K562 (cell line): ENCODE measurements around the gene CREB3L1. TPM values are rescaled to one million over a fixed set of nuclear protein-coding genes. Genes with fewer than 3 reads are reported as not detected.

Experiments used
- BRCA1 ChIP-seq, 2 experiments: fragments of 450-650 bp in 1 of 2; sonication (generic) in 1 of 2; formaldehyde crosslinking in 1 of 2; IDR thresholded peaks; 2 replicates each; pipeline versions ENCODE4 v1.5.0 to v1.6.1; 2017 to 2020; ENCODE audit warnings: mild to moderate bottlenecking in 1 of 2, missing genetic modification reagents in 1 of 2
- BRD9 ChIP-seq: fragments of 450-650 bp; IDR thresholded peaks from 2 replicates; pipeline ENCODE4 v1.6.1; 2018; ENCODE audit warnings: low read depth; ENCODE audit not compliant: partially characterized antibody
- HBP1 ChIP-seq: fragments of 450-650 bp; formaldehyde crosslinking; IDR thresholded peaks from 2 replicates; pipeline ENCODE4 v1.4.0; 2022; ENCODE audit warnings: missing genetic modification characterization
- KLF1 ChIP-seq: fragments of 450-650 bp; IDR thresholded peaks from 2 replicates; pipeline ENCODE4 v1.6.1; 2016; ENCODE audit warnings: missing genetic modification characterization, missing compliant biosample characterization
- MAFK ChIP-seq: IDR thresholded peaks from 2 replicates; pipeline ENCODE4 v1.6.1; 2011; ENCODE audit warnings: low read length, improper control_type of control experiment
- MIER1 ChIP-seq: fragments of 450-650 bp; IDR thresholded peaks from 2 replicates; pipeline ENCODE4 v1.6.1; 2016; ENCODE audit warnings: antibody characterized with exemption, mild to moderate bottlenecking, low read depth
- POLR2A ChIP-seq: fragments of 450-650 bp; conservative IDR thresholded peaks from 2 replicates; pipeline ENCODE4 v1.6.1; 2016
- PRDM10 ChIP-seq: fragments of 450-650 bp; IDR thresholded peaks from 2 replicates; pipeline ENCODE4 v1.6.1; 2018; ENCODE audit not compliant: partially characterized antibody
- RFX7 ChIP-seq: fragments of 250-450 bp; sonication (Bioruptor Pico); IDR thresholded peaks from 2 replicates; pipeline ENCODE4 v1.5.1; 2021; ENCODE audit warnings: mild to moderate bottlenecking
- SAFB2 ChIP-seq: fragments of 200-400 bp; formaldehyde crosslinking; IDR thresholded peaks from 2 replicates; pipeline ENCODE4 v1.6.1; 2018; ENCODE audit warnings: borderline replicate concordance, low read length, low read depth, moderate library complexity; ENCODE audit not compliant: severe bottlenecking
- SPI1 ChIP-seq: IDR thresholded peaks from 2 replicates; pipeline ENCODE4 v1.6.1; 2011; ENCODE audit warnings: low read depth, low read length, control low read depth, borderline replicate concordance
- SREBF2 ChIP-seq: sonication (generic); formaldehyde crosslinking; IDR thresholded peaks from 2 replicates; pipeline ENCODE4 v1.4.0; 2020; ENCODE audit warnings: mild to moderate bottlenecking, missing genetic modification reagents
- TBP ChIP-seq: optimal IDR thresholded peaks from 2 replicates; pipeline ENCODE3; 2011; ENCODE audit warnings: low read depth, low read length, improper control_type of control experiment
- ZC3H11A ChIP-seq: IDR thresholded peaks from 2 replicates; pipeline ENCODE4 v1.6.1; 2012; ENCODE audit warnings: low read depth, low read length, improper control_type of control experiment
- ZEB2 ChIP-seq: fragments of 450-650 bp; IDR thresholded peaks from 2 replicates; pipeline ENCODE4 v1.6.1; 2016
- ZFPM2 ChIP-seq: fragments of 250-450 bp; sonication (Bioruptor Pico); IDR thresholded peaks from 2 replicates; pipeline ENCODE4 v1.5.1; 2022; ENCODE audit warnings: mild to moderate bottlenecking
- ZMIZ1 ChIP-seq, 2 experiments: fragments of 150-350 bp in 1 of 2; IDR thresholded peaks; 2 replicates each; pipeline ENCODE4 v1.6.1; 2012 to 2016; ENCODE audit warnings: low read depth in 2 of 2, low read length in 2 of 2, mild to moderate bottlenecking in 1 of 2, moderate library complexity in 1 of 2
- ZNF174 ChIP-seq: fragments of 250-450 bp; sonication (Bioruptor Pico); IDR thresholded peaks from 2 replicates; pipeline ENCODE4 v1.4.0; 2020; ENCODE audit warnings: mild to moderate bottlenecking
- ZNF232 ChIP-seq: sonication (generic); formaldehyde crosslinking; IDR thresholded peaks from 2 replicates; pipeline ENCODE4 v1.8.0; 2022; ENCODE audit warnings: mild to moderate bottlenecking, missing genetic modification reagents
- ZNF354B ChIP-seq: fragments of 250-450 bp; sonication (Bioruptor Pico); IDR thresholded peaks from 2 replicates; pipeline ENCODE4 v1.4.0; 2020
- polyA plus RNA-seq, 8 experiments: library from polyadenylated mRNA; depleted of rRNA in 4 of 8; stranded (reverse) in 5 of 8; unstranded in 3 of 8; fragments of >200 nt; fragmentation: Nextera tagmentation in 2 of 8; fragmentation: Illumina TruSeq in 1 of 8; extraction: Ambion mirVana in 2 of 8; extraction: Trizol in 1 of 8; gene quantifications; 2 replicates each; pipeline versions ENCODE4 v1.2.1 to v1.2.3, GENCODE V29; 2011 to 2014; ENCODE audit warnings: inconsistent platforms in 1 of 8, missing spikeins in 1 of 8
- total RNA-seq, 7 experiments: library from RNA; depleted of rRNA in 6 of 7; stranded (reverse); fragments of >200 nt in 6 of 7; fragmentation: Illumina TruSeq in 2 of 7; extraction: Trizol in 2 of 7; gene quantifications; 2 replicates each; pipeline versions ENCODE4 v1.2.1 to v1.2.3, GENCODE V29; 2011 to 2021; ENCODE audit warnings: low replicate concordance in 1 of 7

The CREB3L1 gene
- total and polyA plus RNA-seq, 9 of the 15 experiments (the other 6 are each of a cell fraction or from before 2014, with no cell fraction given), result 1.2 to 27.6 (median 3.7) TPM

GRCh38 chr11:46369458-46370152 lies 92.1 kb downstream of the CREB3L1 start (continued):
- no peak for TF ChIP-seq ZMIZ1 (IDR thresholded peaks at IDR 0.05; ENCODE audit: low read depth in 2 of 2, low read length in 2 of 2)
- TF ChIP-seq SREBF2, result no peak
- TF ChIP-seq ZNF174 (CRISPR knock-in tag), result no peak
- TF ChIP-seq SPI1, result no peak
- no peak for TF ChIP-seq POLR2A
- TF ChIP-seq BRCA1 (IDR thresholded peaks at IDR 0.05), result no peak
- TF ChIP-seq BRCA1 (CRISPR knock-in tag; IDR thresholded peaks at IDR 0.05), result no peak
- no peak for TF ChIP-seq TBP
- no peak for TF ChIP-seq MAFK
- TF ChIP-seq MIER1, result no peak
- no peak for TF ChIP-seq BRD9
- no peak for TF ChIP-seq ZEB2
- TF ChIP-seq ZNF232 (CRISPR knock-in tag), result no peak
- TF ChIP-seq ZC3H11A, result 0 out of 2 replicates have a peak, but pooled peaks have one; percentile 31
- TF ChIP-seq ZFPM2, result no peak
- TF ChIP-seq SAFB2, result no peak
- TF ChIP-seq PRDM10, result no peak
- no peak for TF ChIP-seq HBP1 (CRISPR knock-in tag)
- no peak for TF ChIP-seq RFX7 (CRISPR knock-in tag)
- no peak for TF ChIP-seq KLF1 (tag)
- TF ChIP-seq ZNF354B (CRISPR knock-in tag), result no peak
